Raji (cell line): Measurements from ENCODE around the gene NKD2.

Experiments
- POLR2A ChIP-seq: IDR thresholded peaks from 2 replicates; pipeline ENCODE4 v1.6.1; 2011; ENCODE audit warnings: low read depth, low read length, control low read depth; ENCODE audit not compliant: insufficient read depth

Gene NKD2

GRCh38 chr5:1004461-1005248 lies 3.9 kb upstream of the NKD2 start:
- no peak for TF ChIP-seq POLR2A

DNA sequence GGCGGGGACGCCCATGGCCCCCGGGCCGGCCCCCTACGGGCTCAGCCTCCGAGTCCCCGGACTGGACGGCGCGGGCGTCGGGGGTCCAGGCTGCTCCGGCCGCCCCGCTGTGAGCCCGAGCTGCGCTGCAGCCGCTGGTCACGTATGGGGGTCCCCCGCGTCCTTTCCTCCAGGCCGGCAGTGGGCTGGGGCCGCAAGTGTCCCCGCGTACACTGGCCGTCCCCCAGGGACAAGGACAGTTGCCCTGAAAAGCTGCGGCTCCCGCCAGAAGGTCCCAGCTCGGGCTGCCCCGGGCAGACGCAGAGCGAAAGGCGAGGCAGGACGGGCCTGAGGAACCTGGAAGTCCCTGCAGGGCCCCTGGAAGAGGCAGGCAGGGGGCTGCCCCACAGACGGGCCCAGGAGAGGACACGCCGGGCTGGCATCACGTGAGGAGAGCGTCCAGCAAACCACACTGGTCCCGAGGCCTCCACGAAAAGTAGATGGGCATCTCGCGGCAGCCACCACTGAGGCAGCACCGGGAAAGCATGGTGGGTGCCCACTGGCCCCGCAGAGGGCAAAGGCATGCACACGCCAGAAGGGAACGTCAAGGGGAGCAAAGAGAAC lies 3.3 kb upstream of the NKD2 start:
- TF ChIP-seq POLR2A = no peak

DNA sequence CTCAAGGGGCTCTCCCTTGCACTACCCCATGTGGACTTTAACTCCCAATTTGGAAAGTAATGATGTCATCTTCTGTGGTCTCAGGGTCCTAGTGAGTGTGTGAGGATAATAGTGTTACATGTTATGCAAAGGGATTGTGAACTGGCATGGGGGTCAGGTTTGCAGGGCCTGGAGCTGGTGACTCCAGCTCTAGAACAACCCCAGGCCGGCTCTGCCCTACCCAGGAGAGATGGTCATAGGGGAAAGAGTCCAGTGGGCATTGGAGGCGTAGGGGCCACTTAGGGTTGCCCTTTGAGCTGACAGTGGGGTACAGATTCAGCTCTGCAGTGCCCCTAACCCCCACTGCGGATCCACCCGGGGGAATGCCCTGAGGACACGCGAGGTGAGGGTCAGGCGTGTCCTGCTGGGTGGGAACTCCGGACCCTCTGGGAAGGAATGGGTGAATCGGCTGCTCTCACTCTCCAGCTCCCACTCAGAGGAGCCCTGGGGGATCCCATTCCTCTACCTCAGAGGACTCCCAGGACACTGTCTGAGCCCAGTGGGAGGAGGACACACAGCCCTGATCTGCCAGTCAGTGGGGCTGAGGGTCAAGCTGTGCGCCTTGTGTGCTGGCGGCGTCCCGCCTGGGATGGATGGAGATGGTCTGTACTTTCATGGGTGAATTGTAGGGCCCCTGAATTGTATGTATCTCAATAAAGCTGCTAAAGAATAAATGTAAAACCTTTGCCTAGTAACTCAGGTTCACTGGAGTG lies 2.5 kb upstream of the NKD2 start:
- no peak for TF ChIP-seq POLR2A

DNA sequence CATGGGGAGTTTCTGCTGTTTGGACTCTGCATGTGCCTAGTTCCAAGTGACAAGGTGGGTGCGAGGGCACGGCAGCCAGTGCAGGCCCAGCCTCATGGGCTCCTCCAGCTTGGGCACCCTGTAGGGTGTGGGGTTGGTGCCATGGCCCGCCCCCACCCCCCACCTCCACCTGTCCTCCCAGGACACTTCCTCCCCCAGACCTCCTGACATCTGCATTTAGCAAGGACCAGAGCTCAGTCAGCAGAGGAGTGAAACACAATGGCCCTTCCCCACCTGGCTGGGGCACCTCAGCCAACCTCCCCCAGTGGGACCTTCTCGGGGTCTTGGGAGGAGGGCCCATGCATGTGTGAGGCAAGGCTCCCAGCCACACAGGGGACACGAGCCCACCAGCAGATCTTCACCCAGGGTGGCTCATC lies 1.9 kb upstream of the NKD2 start:
- no peak for TF ChIP-seq POLR2A

GRCh38 chr5:1007221-1007680 lies 1.4 kb upstream of the NKD2 start:
- no peak for TF ChIP-seq POLR2A

DNA sequence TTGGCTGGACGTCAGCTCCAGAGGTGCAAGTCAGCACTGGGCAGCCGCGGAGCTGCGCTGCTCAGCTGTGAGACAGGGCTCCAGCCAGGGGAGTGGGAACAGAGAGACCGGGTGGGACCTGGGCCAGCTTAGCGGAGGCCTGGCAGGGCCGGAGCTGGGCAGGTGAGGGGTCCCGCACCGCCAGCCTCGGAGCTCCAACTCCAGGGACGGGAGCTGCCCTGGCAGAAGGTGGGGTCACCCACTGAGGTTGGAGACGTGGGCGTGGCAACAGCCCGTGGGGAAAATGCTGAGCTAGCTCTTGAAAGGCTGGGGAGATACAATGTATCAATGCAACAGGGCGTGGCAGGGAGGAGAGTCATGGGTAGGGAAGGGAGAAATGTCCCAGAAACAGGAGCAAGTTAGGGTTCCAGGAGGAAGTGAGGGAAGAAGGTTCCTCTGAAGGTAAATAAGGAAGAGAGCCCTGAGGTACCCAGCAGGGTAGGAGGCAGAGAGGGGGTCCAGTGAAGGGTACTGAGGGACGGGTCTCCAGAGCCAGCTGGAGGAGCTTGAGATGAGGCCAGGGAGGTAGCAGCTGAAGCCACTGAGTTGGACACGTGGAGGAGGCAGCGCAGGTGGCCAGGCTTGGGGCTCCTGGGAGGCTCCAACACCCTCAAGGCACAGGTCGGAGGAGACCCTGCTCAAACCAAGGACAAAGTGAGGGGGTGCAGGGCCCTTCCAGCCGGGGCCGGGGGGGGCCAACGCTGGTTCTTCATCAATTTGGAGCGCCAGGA lies 736 bp upstream of the NKD2 start:
- TF ChIP-seq POLR2A = no peak

DNA sequence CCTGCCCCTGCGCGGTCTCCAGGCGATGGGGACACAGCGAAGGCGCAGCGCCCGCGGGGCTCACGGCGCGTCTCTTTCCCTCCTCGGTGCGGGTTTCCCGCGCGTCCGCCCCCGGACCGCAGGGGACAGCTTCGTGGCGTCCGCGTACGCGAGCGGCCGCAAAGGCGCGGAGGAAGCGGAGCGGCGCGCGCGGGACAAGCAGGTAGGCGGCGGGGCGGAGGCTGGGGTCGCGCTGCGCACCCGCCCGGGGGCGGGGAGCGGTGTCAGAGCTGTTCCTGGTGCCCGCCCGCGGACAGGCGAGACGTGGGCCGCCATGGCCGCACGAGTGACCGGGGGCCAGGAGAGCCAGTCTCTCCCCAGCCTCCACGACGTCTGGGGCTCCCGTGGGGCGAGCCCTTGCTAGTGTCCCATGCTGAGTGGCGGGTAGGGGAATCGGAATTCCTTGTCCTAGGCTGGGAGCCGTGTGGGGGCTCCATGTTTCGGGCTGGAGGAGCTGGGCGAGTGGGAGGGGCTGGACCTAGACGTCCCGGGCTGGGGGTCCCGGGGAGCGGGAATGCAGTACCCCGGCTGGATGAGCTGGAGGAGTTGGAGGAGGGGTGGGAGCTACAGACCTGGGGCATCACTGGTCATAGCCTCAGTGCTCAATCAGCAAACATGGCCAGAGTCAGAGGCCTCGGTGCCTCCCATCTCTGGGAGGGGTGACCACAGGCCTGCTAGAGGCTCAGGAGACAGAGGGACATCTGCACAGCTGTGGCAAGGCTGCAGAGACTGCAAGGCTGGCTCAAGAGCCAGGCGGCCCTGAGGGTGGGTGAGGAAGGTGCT lies 968 bp downstream of the NKD2 start:
- no peak for TF ChIP-seq POLR2A

GRCh38 chr5:1010181-1010510 lies 1.5 kb downstream of the NKD2 start:
- no peak for TF ChIP-seq POLR2A

DNA sequence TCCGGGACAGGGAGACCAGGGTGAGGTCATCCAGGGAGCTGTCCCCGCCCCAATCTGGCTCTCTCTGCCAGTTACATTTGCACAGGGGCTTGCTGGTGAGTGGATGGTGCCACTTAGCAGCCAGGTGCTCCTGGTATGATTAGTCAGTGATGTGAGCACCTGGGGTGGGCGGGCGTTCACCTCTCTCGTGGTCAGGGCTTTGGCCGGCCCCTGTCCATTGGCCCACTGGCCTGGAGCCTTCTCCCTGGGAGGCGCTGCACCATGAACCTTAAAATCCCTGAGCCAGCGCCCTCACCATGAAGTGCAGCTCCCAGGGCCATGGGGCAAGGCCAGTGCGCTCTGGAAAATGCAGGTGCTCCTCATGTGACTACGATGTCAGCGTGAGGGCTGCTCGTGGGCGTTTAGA lies 2.0 kb downstream of the NKD2 start:
- no peak for TF ChIP-seq POLR2A

DNA sequence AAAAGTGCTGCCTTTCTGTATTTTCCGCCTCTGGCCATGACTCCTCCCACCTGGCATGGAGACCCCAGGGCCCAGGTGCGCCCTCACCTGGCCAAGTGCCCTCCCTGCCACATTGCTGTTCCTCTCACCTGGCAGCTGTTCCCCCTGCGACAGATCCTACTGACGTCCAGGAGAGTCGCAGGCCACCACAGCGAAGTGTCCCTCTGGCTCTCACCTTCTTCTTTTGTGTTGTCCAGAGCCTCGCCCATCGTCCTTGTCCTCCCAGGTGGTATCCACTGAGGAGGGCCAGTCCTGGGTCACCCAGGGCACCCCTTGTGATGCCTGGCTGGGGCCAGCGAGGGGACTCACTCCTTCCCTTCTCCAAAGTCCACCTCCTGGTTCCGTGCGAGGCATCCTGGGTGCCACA lies 2.6 kb downstream of the NKD2 start:
- no peak for TF ChIP-seq POLR2A

GRCh38 chr5:1011741-1012312 lies 3.2 kb downstream of the NKD2 start:
- no peak for TF ChIP-seq POLR2A

- TF ChIP-seq POLR2A = no peak
Measured at GRCh38 chr5:1012313-1012841, 3.8 kb downstream of the NKD2 start.

DNA sequence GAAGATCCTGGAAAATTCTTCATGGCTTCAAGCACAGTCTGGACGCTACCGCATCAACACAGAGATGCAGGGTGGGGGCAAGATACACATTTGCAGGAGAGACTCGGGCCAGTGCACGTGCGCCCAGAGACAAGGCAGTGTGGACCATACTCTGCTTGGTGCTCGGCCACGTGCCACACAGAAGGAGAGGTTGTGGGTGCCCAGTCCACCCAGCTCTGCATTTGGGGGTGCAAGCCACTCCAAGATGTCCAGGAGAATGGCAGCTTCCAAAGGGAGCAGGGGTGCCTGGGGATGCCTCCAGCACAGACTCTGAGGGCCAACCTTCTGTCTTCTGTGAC lies 4.3 kb downstream of the NKD2 start:
- TF ChIP-seq POLR2A = no peak

DNA sequence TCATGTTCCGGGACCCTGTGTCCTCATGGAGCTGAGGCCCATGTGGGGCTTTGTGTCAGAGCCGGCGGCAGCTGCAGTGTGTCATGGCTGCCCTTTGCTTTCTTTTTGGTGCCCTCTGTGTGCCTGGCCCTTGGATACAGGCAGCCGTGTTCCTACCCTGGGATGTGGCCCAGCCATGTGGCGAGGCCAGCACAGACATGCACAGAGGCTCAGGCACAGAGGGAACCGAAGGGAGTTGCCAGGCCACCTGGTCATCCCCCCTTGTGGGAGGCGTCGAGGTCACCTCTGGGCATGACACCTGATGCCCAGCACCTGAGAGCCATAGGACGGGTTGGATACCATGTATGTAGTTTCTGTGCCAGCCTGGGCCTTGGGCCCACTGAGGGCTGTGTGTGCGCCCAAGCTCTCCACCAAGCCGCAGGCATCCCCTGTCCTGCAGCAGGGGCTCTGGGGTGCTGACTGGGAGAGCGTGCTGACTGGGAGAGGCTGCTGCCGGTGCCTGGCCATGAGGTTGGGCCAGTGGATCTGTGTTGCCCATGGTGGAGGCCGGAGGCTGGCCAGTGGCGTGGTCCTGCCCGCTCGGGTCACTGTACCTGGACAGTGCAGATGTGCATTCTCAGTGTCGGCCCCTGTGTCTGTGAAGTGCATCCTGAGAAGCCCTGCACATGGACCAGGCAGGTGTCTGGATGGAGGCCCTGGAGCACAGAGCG lies 4.8 kb downstream of the NKD2 start:
- TF ChIP-seq POLR2A = no peak

GRCh38 chr5:1013948-1014301 lies 5.3 kb downstream of the NKD2 start:
- no peak for TF ChIP-seq POLR2A
